ENCODE data around the gene NOL12.
A peak's percentile ranks its signal among the peaks of the same experiment; 100 is the strongest.
"Not testable (repeated sequence)": the region's sequence is repeated elsewhere in the genome, so short reads cannot be mapped to it uniquely, and the experiment has no call there.

The NOL12 gene

DNA sequence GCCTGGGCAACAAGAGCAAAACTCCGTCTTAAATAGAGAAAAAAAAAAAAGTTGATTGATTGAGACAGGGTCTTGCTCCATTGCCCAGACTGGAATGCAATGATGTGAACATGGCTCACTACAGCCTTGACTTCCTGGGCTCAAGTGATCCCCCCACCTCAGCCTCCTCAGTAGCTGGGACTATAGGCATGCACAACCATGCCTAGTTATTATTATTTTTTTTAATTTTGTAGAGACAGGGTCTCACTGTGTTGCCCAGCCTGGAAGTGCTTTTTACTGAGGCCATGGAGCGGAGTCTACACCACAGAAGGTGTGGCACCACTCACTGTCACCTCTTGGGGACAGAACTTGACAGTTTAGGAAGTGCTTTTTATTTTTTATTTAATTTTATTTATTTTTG, 28.5 kb downstream of the NOL12 start:
- Histone ChIP-seq H3K36me3 (ENCODE audit: control insufficient read depth in 2 of 2, insufficient read depth in 2 of 2, low read length in 2 of 2) (no peaks in the 10 kb centered on the region), H3K27ac (ENCODE audit: low read depth in 2 of 2, low read length in 2 of 2) (no peak overlapping the region), H3K4me1 (ENCODE audit: control insufficient read depth in 2 of 2, insufficient read depth in 2 of 2, low read length in 2 of 2) (peaks cover 0 to 6% of the 10 kb centered on the region in 2 donors), H3K9ac (ENCODE audit: low read depth in 1 of 2, low read length in 2 of 2) (no peak overlapping the region), H3K27me3 (ENCODE audit: control insufficient read depth in 2 of 2, insufficient read depth in 2 of 2, low read length in 2 of 2) (no peaks in the 10 kb centered on the region), H3K4me3 (ENCODE audit: low read length in 2 of 2) (no peak overlapping the region), H3K9me3 (ENCODE audit: control insufficient read depth in 2 of 2, low read length in 2 of 2) (no peaks in the 10 kb centered on the region)

- Histone ChIP-seq H3K9me3 (ENCODE audit: control insufficient read depth in 2 of 2, low read length in 2 of 2) (no peaks in the 10 kb centered on the region), H3K27ac (ENCODE audit: low read depth in 2 of 2, low read length in 2 of 2) (no peak overlapping the region), H3K27me3 (ENCODE audit: control insufficient read depth in 2 of 2, insufficient read depth in 2 of 2, low read length in 2 of 2) (no peaks in the 10 kb centered on the region), H3K36me3 (ENCODE audit: control insufficient read depth in 2 of 2, insufficient read depth in 2 of 2, low read length in 2 of 2) (no peaks in the 10 kb centered on the region), H3K9ac (ENCODE audit: low read depth in 1 of 2, low read length in 2 of 2) (no peak overlapping the region), H3K4me1 (ENCODE audit: control insufficient read depth in 2 of 2, insufficient read depth in 2 of 2, low read length in 2 of 2) (peaks cover 0 to 1% of the 10 kb centered on the region in 2 donors), H3K4me3 (ENCODE audit: low read length in 2 of 2) (no peak overlapping the region)
Observed at GRCh38 chr22:37715760-37716159, 29.6 kb downstream of the NOL12 start.

GRCh38 chr22:37716708-37717107, 30.6 kb downstream of the NOL12 start:
- no peaks in the 10 kb centered on the region for H3K36me3 ChIP-seq (ENCODE audit: control insufficient read depth in 2 of 2, insufficient read depth in 2 of 2, low read length in 2 of 2)
- no peaks in the 10 kb centered on the region for H3K27me3 ChIP-seq (ENCODE audit: control insufficient read depth in 2 of 2, insufficient read depth in 2 of 2, low read length in 2 of 2)
- no peaks in the 10 kb centered on the region for H3K9me3 ChIP-seq (ENCODE audit: control insufficient read depth in 2 of 2, low read length in 2 of 2)
- H3K9ac ChIP-seq (ENCODE audit: low read depth in 1 of 2, low read length in 2 of 2): no peak overlapping the region
- no peak overlapping the region for H3K4me3 ChIP-seq (ENCODE audit: low read length in 2 of 2)
- no peaks in the 10 kb centered on the region for H3K4me1 ChIP-seq (ENCODE audit: control insufficient read depth in 2 of 2, insufficient read depth in 2 of 2, low read length in 2 of 2)
- no peak overlapping the region for H3K27ac ChIP-seq (ENCODE audit: low read depth in 2 of 2, low read length in 2 of 2)

GRCh38 chr22:37717235-37717634, 31.1 kb downstream of the NOL12 start:
- H3K36me3 ChIP-seq (ENCODE audit: control insufficient read depth in 2 of 2, insufficient read depth in 2 of 2, low read length in 2 of 2); H3K27me3 ChIP-seq (ENCODE audit: control insufficient read depth in 2 of 2, insufficient read depth in 2 of 2, low read length in 2 of 2); H3K4me3 ChIP-seq (ENCODE audit: low read length in 2 of 2); H3K4me1 ChIP-seq (ENCODE audit: control insufficient read depth in 2 of 2, insufficient read depth in 2 of 2, low read length in 2 of 2); H3K27ac ChIP-seq (ENCODE audit: low read depth in 2 of 2, low read length in 2 of 2); H3K9ac ChIP-seq (ENCODE audit: low read depth in 1 of 2, low read length in 2 of 2); H3K9me3 ChIP-seq (ENCODE audit: control insufficient read depth in 2 of 2, low read length in 2 of 2): not testable (repeated sequence)

- H3K9ac ChIP-seq (ENCODE audit: low read depth in 1 of 2, low read length in 2 of 2); H3K4me3 ChIP-seq (ENCODE audit: low read length in 2 of 2); H3K9me3 ChIP-seq (ENCODE audit: control insufficient read depth in 2 of 2, low read length in 2 of 2); H3K36me3 ChIP-seq (ENCODE audit: control insufficient read depth in 2 of 2, insufficient read depth in 2 of 2, low read length in 2 of 2); H3K27ac ChIP-seq (ENCODE audit: low read depth in 2 of 2, low read length in 2 of 2); H3K4me1 ChIP-seq (ENCODE audit: control insufficient read depth in 2 of 2, insufficient read depth in 2 of 2, low read length in 2 of 2); H3K27me3 ChIP-seq (ENCODE audit: control insufficient read depth in 2 of 2, insufficient read depth in 2 of 2, low read length in 2 of 2): not testable (repeated sequence)
Observed at GRCh38 chr22:37717746-37718305, 31.7 kb downstream of the NOL12 start.

- Histone ChIP-seq H3K27me3 (ENCODE audit: control insufficient read depth in 2 of 2, insufficient read depth in 2 of 2, low read length in 2 of 2) (no peaks in the 10 kb centered on the region), H3K36me3 (ENCODE audit: control insufficient read depth in 2 of 2, insufficient read depth in 2 of 2, low read length in 2 of 2) (no peaks in the 10 kb centered on the region), H3K4me1 (ENCODE audit: control insufficient read depth in 2 of 2, insufficient read depth in 2 of 2, low read length in 2 of 2) (peaks cover 4% of the 10 kb centered on the region in 2 donors), H3K9me3 (ENCODE audit: control insufficient read depth in 2 of 2, low read length in 2 of 2) (no peaks in the 10 kb centered on the region), H3K27ac (ENCODE audit: low read depth in 2 of 2, low read length in 2 of 2) (no peak overlapping the region), H3K4me3 (ENCODE audit: low read length in 2 of 2) (no peak overlapping the region), H3K9ac (ENCODE audit: low read depth in 1 of 2, low read length in 2 of 2) (no peak overlapping the region)
Observed at GRCh38 chr22:37725551-37726240, 39.6 kb downstream of the NOL12 start.

DNA sequence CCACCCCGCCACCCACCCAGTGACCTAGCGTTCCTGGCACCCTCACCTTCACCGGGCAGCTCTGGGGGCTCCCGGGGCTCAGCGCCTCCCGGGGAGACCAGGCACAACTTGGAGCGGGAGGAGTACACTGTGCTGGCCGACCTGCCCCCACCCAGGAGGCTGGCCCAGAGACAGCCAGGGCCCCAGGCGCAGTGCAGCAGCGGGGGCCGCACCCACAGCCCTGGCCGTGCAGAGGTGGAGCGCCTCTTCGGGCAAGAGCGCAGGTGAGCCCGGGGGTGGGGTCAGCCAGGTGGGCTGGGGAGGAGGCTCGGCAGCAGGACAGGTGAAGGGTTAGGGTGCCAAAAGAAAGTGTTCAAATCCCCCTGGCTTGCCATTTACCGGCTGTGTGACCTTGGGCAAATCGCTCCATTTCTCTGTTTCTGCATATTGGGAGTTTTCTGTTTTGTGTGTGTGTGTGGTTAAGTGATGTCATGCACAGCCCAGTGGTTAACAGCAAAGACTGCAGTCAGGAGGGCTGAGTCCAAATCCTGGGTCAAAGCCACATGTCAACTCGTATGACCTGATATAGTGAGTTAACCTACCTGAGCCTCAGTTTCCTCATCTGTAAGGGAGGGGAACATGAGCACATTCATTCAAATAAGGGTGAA, 40.2 kb downstream of the NOL12 start:
- peaks cover 6 to 9% of the 10 kb centered on the region in 2 donors for H3K4me1 ChIP-seq (ENCODE audit: control insufficient read depth in 2 of 2, insufficient read depth in 2 of 2, low read length in 2 of 2)
- H3K27ac ChIP-seq (ENCODE audit: low read depth in 2 of 2, low read length in 2 of 2): no peak overlapping the region
- no peak overlapping the region for H3K4me3 ChIP-seq (ENCODE audit: low read length in 2 of 2)
- no peaks in the 10 kb centered on the region for H3K9me3 ChIP-seq (ENCODE audit: control insufficient read depth in 2 of 2, low read length in 2 of 2)
- H3K9ac ChIP-seq (ENCODE audit: low read depth in 1 of 2, low read length in 2 of 2): no peak overlapping the region
- no peaks in the 10 kb centered on the region for H3K27me3 ChIP-seq (ENCODE audit: control insufficient read depth in 2 of 2, insufficient read depth in 2 of 2, low read length in 2 of 2)
- H3K36me3 ChIP-seq (ENCODE audit: control insufficient read depth in 2 of 2, insufficient read depth in 2 of 2, low read length in 2 of 2): no peaks in the 10 kb centered on the region

GRCh38 chr22:37728620-37729019, 42.5 kb downstream of the NOL12 start:
- no peaks in the 10 kb centered on the region for H3K36me3 ChIP-seq (ENCODE audit: control insufficient read depth in 2 of 2, insufficient read depth in 2 of 2, low read length in 2 of 2)
- H3K27me3 ChIP-seq (ENCODE audit: control insufficient read depth in 2 of 2, insufficient read depth in 2 of 2, low read length in 2 of 2): no peaks in the 10 kb centered on the region
- H3K27ac ChIP-seq (ENCODE audit: low read depth in 2 of 2, low read length in 2 of 2): no peak overlapping the region
- no peak overlapping the region for H3K9ac ChIP-seq (ENCODE audit: low read depth in 1 of 2, low read length in 2 of 2)
- peaks cover 15 to 28% of the 10 kb centered on the region in 2 donors for H3K4me1 ChIP-seq (ENCODE audit: control insufficient read depth in 2 of 2, insufficient read depth in 2 of 2, low read length in 2 of 2)
- H3K4me3 ChIP-seq (ENCODE audit: low read length in 2 of 2): no peak overlapping the region
- H3K9me3 ChIP-seq (ENCODE audit: control insufficient read depth in 2 of 2, low read length in 2 of 2): no peaks in the 10 kb centered on the region

- Histone ChIP-seq H3K4me3 (ENCODE audit: low read length in 2 of 2) (no peak overlapping the region), H3K27ac (ENCODE audit: low read depth in 2 of 2, low read length in 2 of 2) (peak overlapping the region; percentile 93 to 97), H3K4me1 (ENCODE audit: control insufficient read depth in 2 of 2, insufficient read depth in 2 of 2, low read length in 2 of 2) (peaks cover 19 to 44% of the 10 kb centered on the region in 2 donors), H3K9ac (ENCODE audit: low read depth in 1 of 2, low read length in 2 of 2) (peak overlapping the region; percentile 6 to 39), H3K36me3 (ENCODE audit: control insufficient read depth in 2 of 2, insufficient read depth in 2 of 2, low read length in 2 of 2) (no peaks in the 10 kb centered on the region), H3K9me3 (ENCODE audit: control insufficient read depth in 2 of 2, low read length in 2 of 2) (no peaks in the 10 kb centered on the region), H3K27me3 (ENCODE audit: control insufficient read depth in 2 of 2, insufficient read depth in 2 of 2, low read length in 2 of 2) (no peaks in the 10 kb centered on the region)
Observed at GRCh38 chr22:37731804-37732471, 45.8 kb downstream of the NOL12 start.

Data from mucosa of rectum (tissue), 2 donors.